HG02973 (cell line): Measurements from ENCODE around the gene ZEB1.

ENCODE experiments used
- ATAC-seq: cut with Tn5 transposase; IDR thresholded peaks from one replicate; pipeline ENCODE4 v1.9.1; 2021; ENCODE audit warnings: moderate library complexity; ENCODE audit not compliant: unreplicated experiment

Gene ZEB1

DNA sequence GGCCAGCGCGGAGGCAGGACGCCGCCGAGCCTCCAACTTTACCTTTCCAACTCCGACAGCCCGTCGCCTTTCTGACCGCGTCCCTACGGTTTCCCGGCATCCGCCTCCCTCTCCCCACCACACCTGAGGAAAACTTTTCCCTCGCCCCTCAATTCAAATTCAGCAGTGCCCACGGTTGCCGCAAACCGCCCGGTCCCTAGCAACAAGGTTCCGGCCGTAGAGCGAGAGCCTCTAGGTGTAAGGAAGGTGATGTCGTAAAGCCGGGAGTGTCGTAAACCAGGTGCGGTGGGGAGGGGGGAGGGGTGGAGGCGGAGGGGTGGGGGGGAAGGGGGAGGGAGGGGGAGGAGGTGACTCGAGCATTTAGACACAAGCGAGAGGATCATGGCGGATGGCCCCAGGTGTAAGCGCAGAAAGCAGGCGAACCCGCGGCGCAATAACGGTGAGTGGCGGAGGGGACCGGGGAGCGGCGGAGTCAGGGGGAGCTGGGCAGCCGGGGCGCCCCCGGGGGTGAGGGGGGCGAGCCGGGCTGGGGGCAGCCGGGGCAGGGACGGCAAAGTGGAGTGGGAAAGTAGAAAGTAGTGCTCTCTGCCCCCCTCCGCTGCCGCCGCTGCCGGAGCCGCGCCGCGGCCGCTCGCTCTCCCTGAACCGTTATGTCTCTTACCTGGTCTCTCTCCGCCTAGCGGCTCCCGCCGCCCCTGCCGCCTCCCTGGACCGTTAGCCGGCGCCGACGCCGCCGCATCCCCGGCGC, at the start of gene ZEB1:
Gene ZEB1, plus strand, starts transcription at position 363 of the 748 bp plus-strand sequence. Its CDS starts 19 bp downstream, at position 382.
- ATAC-seq = peak; percentile 32

DNA sequence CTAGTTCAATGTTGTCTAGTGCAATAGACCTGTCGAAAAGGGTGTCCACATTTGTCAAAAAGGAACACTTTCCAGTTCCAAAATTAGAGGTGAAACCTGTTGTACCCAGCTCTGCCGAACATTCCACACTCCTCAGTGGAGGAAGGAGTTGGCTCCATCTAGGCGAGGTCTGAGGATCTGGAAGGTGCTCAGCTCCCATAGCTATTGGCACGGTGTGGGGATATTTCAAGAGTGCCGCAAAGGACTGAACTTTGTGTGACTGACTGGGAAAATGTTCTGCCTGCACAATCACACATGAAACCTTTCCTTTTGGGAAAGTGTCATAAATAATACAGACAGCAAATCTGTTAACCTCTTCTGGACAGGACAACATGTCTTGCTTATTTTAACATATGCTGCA, 48.1 kb upstream of the ZEB1 start:
- ATAC-seq = no peak

DNA sequence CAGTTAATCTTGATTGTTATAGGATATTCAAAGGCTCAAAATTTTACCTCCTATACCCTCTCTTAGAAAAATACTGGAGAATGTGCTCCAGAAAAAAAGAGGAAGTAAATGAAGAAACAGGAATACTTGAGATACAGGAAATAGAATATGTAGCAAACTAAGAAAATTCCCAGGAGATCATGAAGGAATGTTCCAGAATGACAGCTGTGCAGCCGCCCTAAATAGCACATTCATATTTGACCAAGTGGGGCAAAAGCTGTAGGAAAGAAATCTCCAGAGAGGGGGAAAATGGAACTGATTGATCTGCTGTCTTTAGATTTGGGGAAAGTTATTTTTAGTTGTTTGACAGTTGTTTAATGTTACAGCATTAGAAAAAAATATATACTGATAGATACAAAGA, 46.2 kb upstream of the ZEB1 start:
- ATAC-seq = no peak

DNA sequence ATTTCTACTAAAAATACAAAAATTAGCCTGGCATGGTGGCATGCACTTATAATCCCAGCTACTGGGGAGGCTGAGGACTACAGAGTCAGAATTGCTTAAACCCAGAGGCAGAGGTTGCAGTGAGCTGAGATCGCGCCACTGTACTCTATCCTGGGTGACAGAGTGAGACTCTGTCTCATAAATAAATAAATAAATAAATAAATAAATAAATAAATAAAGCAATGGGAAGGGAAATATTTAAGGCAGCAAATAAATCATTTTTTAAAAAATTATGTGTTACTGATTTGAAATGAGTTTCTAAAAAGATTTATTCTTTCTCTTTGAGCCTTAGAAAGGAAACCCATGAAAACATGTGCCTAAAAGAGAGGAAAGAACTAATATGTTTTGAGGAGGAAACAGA, 45.2 kb upstream of the ZEB1 start:
- no peak for ATAC-seq

DNA sequence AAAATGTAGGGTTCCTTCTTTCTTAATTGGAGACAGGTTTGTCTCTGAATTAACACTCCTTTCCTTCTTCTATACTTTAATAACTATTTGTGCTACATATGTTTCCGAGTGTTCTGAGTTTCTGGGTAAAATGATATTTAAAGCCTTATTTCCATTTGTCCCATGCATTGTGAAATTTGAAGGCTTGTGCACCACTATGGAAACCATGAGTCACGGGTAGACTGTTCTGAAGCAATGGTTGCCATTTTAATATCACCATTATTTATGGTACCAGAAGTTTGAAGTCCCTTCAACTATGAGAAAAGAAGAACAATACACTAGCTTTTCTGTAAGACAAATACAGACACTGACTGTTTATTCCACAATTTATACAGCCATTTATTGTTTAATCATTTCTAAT, 44.7 kb upstream of the ZEB1 start:
- no peak for ATAC-seq

DNA sequence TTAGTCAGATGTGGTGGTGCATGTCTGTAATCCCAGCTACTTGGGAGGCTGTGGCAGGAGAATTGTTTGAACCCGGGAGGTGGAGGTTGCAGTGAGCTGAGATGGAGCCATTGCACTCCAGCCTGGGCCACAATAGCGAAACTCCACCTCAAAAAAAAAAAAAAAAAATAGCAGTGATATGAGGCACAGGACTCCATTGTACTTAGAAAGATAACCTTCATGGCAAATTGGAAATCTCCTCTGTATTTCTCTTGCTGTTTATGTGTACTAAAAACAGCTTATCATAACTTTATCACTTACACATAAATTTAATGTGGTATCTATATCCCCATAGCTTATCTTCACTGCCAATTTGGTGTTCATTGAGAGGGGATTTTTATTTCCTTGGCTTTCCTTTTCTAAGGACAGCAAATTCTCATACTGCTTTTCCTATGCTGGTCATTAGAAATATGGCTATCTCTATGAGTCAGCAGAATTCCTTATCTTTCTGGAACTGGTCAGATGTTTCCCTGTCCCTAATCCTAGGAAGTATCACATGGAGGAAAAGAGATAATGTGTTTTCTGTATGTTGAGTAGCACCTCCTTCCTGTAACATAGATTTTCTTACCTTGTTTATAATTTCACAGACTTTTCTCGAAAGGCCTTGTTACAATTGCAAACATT, 40.6 kb upstream of the ZEB1 start:
- no peak for ATAC-seq

DNA sequence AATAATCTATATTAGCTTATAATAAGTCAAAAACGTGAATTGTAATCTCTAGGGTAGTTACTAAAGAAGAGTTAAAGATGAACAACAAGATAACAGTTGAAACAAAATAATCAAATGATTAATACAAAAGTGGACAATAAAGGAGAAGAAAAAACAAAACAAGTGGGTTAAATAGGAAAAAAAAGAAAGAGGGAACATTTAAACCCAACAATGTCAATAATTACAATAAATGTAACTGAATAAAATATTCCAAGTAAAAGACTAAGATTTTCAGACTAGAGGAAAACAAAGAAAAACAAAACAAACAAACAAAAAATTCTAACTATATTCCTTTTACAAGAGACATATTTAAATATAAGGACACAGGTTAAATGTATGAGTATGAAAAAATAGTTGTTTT, 38.0 kb upstream of the ZEB1 start:
- ATAC-seq = no peak

DNA sequence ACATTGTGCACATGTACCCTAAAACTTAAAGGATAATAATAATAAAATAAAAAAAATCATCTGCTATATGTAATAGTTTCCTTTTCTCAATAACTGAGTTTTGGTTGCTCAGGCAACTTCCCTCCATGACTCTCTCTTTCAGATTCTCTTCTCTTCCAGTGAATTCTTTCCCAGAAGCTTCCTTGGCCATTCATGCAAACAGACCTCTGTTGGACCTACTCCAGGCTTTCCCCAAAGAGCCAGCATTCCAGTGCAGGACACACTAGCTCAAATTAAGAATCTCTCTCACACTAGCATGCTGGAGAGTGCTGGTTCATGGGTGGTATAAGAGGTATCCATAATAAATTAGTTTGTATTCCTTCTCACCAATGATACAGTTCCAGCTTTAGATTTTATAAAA, 31.0 kb upstream of the ZEB1 start:
- ATAC-seq = no peak

DNA sequence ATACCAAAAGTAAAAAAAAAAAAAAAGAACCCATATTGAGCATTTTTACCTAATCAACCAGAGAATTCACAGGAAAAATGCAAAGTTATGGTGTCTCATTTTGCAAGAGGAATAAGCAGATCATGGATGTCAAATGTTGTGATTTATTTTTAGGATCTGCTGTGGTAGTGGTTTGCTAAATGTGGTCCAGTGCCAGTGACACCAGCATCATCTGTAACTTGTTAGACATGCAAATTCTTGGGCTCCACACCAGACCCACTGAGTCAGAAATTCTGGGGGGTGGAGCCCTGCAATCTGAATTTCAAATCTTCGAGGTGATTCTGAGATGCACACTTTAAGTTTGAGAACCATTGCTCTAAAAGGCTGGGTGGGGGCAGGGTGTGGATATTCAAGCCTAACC, 30.1 kb upstream of the ZEB1 start:
- ATAC-seq = no peak

DNA sequence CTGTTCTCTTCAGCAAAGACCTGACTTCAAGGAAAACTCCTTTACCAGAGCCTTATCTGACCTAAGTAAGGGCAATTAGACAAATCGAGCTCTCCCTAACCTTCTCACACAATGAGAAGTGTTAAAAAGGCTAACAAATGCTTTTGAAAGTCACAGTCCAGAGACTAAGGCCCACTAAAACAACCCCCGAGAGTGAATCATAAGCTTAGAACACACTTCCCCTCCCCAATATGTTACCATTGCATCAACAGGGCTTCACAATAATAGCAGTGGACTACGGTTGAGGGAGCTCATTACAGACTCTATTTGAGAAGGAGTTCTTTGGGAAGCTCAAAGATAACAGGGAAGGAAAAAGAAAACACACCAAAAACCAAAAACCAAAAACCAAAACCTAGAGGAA, 28.6 kb upstream of the ZEB1 start:
- no peak for ATAC-seq

DNA sequence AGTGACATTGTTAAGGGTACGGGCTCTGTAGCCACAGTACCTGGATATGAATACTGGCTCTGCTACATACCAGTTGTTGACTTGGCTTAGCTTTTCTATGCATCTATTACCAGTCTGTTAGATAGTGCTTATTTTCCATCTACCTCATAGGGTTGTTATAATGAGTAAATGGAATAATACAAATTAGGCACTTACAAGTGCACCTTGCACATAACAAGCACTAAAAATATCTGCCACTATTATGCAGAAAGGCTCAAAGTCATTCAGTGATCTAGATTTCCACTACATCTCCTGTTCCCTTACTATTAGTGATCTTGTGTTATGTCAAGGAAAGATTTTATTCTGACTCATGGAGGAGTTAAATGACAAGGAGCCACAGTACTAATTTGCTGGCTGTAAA, 27.9 kb upstream of the ZEB1 start:
- no peak for ATAC-seq

DNA sequence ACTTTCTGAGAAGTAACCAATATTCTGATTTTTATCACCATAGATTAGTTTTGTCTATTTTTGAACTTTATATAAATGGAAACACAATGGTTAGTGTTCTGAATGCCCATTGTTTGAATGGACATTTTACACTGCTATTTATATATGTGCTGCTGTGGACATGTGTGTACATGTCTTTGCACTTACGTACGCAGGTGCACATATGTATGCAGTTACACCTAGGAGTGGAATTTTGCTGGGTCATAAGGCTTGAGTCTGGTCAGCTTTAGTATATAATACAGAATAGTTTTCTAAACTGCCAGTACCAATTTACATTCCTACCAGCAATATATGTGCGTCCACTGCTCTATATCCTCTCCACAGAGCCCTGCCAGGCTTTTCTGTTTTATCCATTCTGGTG, 24.5 kb upstream of the ZEB1 start:
- ATAC-seq = no peak

DNA sequence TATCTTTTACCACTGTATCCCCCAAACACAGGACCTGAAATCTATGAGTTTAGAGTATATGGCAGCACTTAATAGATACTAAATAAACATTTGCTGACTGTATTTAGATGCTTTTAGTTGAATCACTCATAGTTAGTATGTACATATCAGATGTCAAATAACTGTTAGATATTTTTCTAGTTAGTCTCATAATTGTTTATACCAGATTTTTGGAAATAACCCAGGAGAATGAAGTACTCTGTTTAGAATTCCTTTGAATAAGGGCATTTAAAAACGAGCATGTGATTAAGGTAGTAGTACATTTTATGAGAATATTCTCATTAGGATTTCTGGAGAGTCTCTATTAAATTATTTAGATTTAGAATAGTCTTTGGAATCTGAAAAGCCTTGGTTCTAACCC, 22.3 kb upstream of the ZEB1 start:
- ATAC-seq = no peak

DNA sequence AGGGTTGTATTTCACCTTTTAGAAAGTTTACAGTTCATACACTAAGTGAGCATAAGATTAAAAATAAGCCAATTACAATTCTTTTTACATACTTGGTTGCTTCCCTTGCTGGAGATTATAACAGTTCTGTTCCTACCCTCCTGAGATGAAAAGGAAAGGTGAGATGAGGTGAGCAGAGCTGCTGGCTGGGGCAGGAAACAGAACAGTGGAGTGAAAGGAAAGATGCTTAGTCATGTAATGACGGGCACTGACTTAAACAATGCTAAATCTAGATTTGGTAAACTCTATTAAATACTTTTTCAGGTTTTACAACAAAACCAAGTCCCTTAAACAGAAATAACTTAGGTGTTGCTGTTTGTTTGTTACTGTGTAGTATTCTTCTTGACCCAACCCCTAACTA, 19.9 kb upstream of the ZEB1 start:
- ATAC-seq = no peak

DNA sequence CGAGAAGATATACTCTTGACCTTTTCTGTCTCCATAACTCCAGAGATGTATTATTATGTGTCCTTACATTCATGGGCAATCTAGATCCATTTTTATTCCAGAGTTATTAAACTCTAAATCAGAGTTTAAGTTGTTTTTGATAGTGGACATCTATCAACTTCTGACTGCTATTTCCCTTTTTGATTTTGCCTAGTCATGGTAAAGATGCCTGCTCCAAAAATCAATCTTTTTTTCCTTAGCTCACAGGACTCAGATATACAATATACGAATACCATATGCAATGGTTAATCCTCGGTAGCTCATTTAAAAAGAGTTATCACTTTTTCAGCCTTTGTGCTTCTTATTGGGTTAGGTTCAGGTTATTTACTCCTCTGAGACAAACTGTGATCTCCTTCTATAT, 15.8 kb upstream of the ZEB1 start:
- no peak for ATAC-seq

DNA sequence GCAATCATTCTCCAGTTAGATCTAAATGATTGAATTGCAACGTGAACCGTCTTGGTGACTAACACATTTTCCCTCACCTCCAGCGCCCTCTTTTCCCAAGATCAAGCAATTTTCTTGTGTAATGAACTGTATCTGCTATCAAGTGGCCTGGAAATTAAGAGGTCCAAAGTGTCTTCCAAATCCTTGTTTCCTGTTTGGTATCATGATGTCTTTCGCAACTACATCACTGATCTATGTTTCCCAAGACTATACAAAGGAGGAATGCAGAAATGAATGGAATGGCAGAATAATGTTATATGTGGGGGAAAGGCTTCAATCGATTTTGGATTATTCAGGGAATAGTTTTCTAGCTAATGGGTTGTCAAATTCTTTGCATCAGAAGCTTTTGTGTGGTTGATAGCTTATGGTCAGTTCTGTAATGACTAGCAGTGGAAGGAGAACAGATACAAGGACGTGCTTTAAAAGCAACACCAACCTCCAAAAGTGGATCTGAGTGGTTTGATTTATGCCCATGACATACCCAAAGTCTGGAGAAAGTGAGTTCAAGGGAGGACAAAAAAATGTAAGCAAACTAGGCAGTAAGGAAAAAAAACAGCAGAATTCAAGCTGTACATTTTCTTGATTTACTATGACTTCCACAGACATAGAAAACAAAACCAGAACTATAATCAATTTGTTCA, 14.6 kb upstream of the ZEB1 start:
- no peak for ATAC-seq

DNA sequence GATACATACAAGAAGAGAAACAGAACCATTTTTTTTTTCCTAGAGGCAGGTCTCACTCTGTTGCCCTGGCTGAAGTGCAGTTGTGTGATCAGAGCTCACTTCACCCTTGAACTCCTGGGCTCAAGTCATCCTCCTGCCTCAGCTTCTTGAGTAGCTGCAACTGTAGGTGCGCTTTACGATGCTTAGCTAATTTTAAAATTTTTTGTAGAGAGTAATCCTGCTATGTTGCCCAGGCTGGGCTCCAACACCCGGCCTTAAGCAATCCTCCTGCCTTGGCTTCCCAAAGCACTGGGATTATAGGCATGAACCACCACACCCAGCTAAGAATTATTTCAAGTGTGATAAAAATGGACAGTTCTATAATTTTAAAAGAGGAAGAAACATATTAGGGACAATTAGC, 5.6 kb upstream of the ZEB1 start:
- no peak for ATAC-seq

DNA sequence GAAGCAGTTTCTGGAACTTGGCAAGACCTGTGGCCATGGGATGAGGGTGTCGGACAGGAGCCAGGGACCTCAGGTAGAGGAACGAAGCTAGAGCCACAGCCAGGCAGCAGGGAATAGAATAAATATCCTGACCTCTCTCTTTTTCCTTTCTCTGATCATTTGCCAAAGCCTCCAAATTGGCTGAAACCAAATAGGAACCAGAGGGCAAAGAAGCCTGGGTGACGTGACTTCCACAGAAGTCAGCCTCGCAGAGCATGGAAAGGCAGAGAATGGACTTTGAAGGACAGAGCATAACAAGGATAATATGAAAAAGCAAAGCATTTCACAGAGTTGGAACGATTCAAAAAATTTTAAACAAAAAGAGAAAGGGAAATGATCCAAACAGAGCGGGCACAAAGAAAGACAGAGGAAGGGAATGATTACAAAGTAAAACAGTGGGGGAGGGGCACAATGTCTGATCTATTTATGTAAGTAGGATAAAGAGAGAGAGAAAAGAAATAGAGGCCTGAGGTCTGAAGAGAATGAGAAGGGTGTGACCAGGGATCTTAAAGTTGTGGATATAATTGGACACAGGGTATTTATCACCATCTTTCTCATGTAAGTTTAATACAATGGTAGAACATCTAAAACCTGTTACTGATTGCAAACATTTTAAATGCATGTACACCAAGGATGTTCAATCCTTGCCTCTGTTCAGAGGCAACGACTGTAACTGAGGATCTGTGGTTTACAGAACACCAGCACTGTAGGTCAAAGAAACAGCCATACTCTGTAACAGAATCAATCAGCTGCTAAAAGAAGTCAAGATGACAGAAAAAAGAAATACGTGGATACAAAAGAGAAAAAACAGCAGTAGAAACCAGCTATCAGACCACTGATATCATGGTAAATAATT, 4.5 kb upstream of the ZEB1 start:
- no peak for ATAC-seq

DNA sequence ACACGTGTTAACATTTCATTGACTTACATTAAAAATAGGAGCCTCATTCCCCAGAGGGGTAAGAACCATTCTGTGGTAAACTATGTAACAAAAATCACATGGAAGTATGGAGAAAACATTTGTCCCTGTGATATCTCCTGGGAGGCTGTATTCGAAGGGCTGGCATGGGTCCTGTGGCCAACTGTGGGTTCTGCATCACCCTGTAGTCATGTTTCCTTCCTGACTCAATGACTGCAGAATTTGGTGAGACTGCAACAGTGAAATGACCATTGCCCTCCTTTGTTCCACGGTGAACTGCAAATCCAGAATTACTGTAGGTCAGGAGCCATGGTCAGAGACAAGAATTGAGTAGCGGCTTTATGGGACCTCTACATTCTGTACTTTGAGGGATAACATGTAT, 3.6 kb upstream of the ZEB1 start:
- ATAC-seq = no peak

DNA sequence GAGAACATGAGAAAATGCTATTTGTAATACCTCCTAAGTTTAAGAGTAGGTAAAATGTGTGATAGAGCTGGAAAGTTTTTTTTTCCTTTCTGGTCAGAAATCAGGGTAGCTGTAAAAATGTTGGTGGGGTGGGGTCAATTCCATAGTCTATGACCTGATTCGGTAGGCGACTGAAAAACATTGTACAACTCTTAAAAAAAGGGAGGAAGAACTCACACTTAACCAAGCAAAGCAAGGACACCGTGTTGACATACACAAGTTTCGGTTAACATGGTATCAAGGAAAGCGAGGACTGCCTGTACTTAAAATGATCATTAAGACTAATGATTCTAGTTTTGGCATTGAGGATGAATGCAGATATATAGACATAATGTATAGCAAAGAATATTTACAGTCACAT, 1.8 kb upstream of the ZEB1 start:
- ATAC-seq = no peak

DNA sequence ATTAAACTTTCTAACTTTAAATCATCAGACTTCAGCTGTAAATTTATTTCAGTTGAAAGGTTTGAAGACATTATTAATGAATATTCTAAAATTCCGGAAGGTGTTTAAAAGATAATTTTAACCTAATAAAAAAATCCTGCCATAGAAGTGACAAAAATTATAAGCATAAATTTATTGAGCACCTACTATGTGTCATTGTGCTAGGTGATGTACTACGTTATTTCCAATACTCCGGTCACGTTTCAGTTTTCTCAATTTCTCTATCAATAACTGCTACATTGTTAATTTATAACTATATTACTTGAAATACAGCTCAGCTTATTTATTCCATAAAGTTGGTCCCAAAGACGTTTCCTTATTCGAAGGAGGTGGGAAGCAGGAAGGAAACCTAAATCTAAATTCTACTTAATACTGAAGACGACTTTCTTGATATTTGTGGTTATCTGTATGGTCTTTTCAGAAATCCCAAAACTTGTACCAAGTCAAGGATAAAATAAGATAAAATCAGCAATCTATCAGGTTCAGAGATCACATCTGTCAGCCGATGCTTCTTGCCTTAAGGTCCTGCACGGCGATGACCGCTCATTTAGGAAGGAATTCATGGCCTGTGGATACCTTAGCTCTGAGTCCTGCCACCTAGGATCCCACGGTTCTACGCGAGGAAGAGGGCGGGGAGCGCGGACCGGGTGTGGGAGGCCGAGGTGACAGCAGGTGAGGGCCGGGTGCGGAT, 1.2 kb upstream of the ZEB1 start:
- no peak for ATAC-seq
